ENCODE results near the gene PRKAB1.

The PRKAB1 gene

GRCh38 chr12:119712721-119713120 lies 44.8 kb downstream of the PRKAB1 start:
- no peak for DNase-seq (ENCODE audit: low read depth)

DNA sequence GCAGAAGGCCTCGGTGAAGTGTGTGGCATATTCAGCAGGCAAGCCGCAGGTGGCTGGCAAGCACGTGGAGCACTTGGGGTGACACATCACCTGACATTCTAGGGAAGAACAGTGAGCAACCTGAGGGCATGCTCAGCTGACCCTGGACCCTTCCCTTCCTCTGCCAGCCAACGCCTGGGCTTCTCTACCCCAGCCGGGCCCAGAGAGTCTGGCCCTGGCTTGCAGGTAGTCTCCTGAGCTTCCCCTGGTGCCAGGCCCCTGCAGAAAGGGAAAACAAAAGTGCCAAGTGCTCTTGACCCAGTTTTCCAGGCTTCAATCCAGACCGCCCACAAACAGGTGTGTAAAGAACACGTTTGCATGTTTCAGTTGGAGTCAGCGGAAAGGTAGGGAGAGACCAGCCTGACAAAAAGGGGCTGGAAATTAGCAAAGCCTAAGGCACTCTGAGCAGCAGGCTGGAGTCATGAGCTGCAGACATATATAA lies 45.7 kb downstream of the PRKAB1 start:
- DNase-seq (ENCODE audit: low read depth) = no peak

- DNase-seq (ENCODE audit: low read depth) = no peak
Observed at GRCh38 chr12:119714614-119715267, 46.8 kb downstream of the PRKAB1 start.

- no peak for DNase-seq (ENCODE audit: low read depth)
Observed at GRCh38 chr12:119715268-119715620, 47.3 kb downstream of the PRKAB1 start.

GRCh38 chr12:119718141-119718540 lies 50.2 kb downstream of the PRKAB1 start:
- no peak for DNase-seq (ENCODE audit: low read depth)

DNA sequence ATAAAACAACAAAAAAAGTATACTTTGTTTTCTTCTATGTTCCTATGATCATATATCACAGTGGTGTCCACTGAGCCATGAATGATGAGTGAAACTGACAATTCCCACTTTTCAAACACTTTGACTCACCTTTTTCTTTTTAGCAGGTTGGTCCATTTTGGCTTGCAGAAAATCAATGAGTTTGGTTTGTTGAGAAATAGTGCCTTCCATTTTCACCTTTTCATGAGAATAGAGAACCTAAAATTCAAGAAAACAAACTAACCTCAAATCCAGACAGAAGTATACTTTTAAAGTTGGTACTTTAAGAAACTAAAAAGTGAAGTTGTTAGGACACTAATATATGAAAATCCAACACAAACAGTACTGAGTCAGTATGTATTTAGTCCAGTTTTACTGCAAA lies 52.4 kb downstream of the PRKAB1 start:
- no peak for DNase-seq (ENCODE audit: low read depth)

DNA sequence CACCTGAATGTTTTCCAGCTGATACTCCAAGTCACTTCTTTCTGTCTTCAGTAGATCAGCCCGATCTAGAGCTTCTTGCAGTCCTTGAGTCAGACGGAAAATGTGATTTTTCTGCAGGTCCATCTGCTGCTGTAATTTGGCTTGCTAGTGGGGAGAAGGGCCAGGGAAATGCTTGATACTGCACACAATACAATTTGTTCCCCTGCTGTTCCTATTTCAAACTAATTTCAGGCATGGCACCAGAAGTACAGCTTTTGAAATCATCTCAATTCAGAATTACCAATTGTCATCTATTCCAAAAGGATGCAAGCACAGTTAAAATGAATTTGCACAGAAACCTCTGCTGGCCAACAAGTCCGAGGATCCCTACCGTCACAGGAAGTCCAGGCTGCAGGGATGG lies 53.4 kb downstream of the PRKAB1 start:
- DNase-seq (ENCODE audit: low read depth) = no peak

DNA sequence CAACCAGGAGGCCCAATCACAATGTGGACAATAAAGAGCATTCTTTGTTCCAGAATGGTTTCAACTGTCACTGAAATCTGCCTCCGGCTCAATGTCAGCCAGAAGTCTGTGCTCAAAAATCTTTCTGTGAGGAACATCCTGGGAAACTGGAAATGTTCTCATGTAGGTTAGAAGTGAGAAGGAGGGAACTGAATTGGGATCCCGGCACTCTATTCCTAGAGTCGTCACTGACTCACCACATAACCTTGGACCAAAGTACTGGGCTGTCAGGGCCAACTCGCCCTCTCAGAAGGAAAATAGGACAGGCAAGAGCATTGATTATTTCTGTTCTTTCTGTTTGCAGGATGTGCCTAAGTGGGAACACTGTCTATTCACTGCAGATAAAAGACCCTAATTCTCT lies 57.6 kb downstream of the PRKAB1 start:
- no peak for DNase-seq (ENCODE audit: low read depth)

DNA sequence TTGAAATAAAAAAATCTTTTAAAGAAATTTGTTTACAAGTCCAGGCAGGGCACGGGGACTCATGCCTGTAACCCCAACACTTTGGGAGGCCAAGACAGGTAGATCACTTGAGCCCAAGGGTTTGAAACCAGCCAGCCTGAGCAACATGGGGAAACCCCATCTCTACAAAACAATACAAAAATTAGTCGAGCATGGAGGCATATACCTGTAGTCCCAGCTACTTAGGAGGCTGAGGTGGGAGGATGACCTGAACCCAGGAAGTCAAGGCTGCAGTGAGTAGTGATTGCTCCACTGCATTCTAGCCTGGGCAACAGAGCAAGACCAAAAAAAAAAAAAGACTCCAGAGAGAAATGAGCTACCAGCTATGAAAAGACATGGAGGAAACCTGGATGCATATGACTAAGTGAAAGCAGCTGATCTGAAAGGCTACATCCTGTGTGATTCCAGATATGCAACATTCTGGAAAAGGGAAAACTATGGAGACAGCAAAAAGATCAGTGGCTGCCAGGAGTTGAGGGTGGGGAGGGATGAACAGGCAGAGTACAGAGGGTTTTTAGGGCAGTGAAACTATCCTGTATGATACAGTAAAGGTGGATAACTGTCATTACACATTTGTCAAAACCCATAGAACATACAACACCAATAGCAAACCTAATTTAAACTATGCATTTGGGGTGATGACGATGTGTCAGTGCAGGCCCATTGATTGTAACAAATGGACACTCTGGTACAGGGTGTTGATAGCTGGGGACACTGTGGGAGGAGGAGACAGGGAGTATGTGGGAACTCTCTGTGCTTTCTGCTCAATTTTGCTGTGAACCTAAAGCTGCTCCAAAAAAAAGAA lies 59.9 kb downstream of the PRKAB1 start:
- DNase-seq (ENCODE audit: low read depth) = no peak

- DNase-seq (ENCODE audit: low read depth) = no peak
Observed at GRCh38 chr12:119728444-119728745, 60.5 kb downstream of the PRKAB1 start.

GRCh38 chr12:119729871-119730270 lies 61.9 kb downstream of the PRKAB1 start:
- DNase-seq (ENCODE audit: low read depth) = no peak

GRCh38 chr12:119730381-119730780 lies 62.4 kb downstream of the PRKAB1 start:
- DNase-seq (ENCODE audit: low read depth) = no peak
